ENCODE data around the gene LSP1. TPM values are rescaled to one million over a fixed set of nuclear protein-coding genes. Genes with fewer than 3 reads are reported as not detected.

Gene LSP1
- total and polyA plus RNA-seq, 2 experiments from 2014 or later: 29.9 to 47.0 TPM

DNA sequence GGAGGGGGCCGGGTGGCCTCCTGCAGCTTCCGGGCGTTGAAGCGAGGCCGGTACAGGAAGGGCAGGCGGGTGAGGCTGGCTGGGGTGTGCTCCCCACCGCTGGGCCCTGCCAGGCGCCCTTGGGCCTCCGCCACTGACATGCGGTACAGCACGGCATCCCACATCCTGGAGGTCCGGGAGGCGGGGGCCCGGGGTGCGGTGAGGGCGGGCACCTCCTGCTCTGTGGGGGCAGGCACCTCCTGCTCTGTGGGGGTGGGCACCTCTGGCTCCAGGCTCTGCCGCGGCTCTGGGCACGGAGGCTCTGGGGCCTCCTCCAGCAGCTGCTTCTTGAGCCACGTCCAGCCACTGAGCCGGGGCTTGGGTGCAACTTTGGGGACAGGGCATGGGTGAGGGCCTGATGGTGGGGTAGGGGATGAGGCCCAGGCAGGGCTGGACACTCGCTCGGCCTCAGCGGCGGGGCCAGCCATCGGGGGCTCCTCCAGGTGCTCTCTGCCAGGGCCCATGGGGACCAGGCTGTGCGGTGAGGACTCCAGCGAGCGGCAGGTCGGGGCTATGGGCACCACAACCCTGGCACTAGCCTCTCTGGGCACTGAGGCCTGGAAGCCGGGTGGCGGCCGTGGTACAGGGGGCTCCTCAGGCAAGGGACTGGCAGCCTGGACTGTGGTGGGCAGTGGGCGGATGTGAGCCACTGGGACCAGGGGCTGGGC, 36.5 kb downstream of the LSP1 start:
- no peak for DNase-seq (ENCODE audit: low spot score)
- WGBS (ENCODE audit: low lambda C conversion rate, missing lambda C conversion rate): 97% methylated on average over 30 of the region's 34 CpGs
- TF ChIP-seq, protein P1, sequence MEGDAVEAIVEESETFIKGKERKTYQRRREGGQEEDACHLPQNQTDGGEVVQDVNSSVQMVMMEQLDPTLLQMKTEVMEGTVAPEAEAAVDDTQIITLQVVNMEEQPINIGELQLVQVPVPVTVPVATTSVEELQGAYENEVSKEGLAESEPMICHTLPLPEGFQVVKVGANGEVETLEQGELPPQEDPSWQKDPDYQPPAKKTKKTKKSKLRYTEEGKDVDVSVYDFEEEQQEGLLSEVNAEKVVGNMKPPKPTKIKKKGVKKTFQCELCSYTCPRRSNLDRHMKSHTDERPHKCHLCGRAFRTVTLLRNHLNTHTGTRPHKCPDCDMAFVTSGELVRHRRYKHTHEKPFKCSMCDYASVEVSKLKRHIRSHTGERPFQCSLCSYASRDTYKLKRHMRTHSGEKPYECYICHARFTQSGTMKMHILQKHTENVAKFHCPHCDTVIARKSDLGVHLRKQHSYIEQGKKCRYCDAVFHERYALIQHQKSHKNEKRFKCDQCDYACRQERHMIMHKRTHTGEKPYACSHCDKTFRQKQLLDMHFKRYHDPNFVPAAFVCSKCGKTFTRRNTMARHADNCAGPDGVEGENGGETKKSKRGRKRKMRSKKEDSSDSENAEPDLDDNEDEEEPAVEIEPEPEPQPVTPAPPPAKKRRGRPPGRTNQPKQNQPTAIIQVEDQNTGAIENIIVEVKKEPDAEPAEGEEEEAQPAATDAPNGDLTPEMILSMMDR (IDR thresholded peaks at IDR 0.05; ENCODE audit: poor library complexity): no peak
- TF ChIP-seq EZH2phosphoT487 (IDR thresholded peaks at IDR 0.05; ENCODE audit: low read depth, severe bottlenecking, unreplicated experiment): no peak
- Histone ChIP-seq H3K9me3 (ENCODE audit: low read depth) (no peaks in the 10 kb centered on the region), H4K20me1 (ENCODE audit: insufficient read depth, poor library complexity, severe bottlenecking) (no peaks in the 10 kb centered on the region), H3K4me2 (no peak overlapping the region), H3K27me3 (no peaks in the 10 kb centered on the region), H3K4me3 (no peak overlapping the region), H3K4me1 (ENCODE audit: insufficient read depth) (no peaks in the 10 kb centered on the region), H3K27ac (no peak overlapping the region), H2AFZ (no peak overlapping the region), H3K36me3 (replicated peaks; ENCODE audit: insufficient read depth, low read depth) (no peaks in the 10 kb centered on the region), H3K79me2 (no peaks in the 10 kb centered on the region), H3K9me2 (replicated peaks; ENCODE audit: insufficient read depth) (no peaks in the 10 kb centered on the region)

GRCh38 chr11:1889941-1890855, 37.3 kb downstream of the LSP1 start:
- Histone ChIP-seq H3K4me2 (no peak overlapping the region), H3K79me2 (no peaks in the 10 kb centered on the region), H3K4me1 (ENCODE audit: insufficient read depth) (no peaks in the 10 kb centered on the region), H3K9me2 (replicated peaks; ENCODE audit: insufficient read depth) (no peaks in the 10 kb centered on the region), H3K27ac (no peak overlapping the region), H3K36me3 (replicated peaks; ENCODE audit: insufficient read depth, low read depth) (no peaks in the 10 kb centered on the region), H3K27me3 (no peaks in the 10 kb centered on the region), H3K4me3 (no peak overlapping the region), H4K20me1 (ENCODE audit: insufficient read depth, poor library complexity, severe bottlenecking) (no peaks in the 10 kb centered on the region), H3K9me3 (ENCODE audit: low read depth) (no peaks in the 10 kb centered on the region), H2AFZ (no peak overlapping the region)
- 94% methylated on average over 21 of the region's 33 CpGs for WGBS (ENCODE audit: low lambda C conversion rate, missing lambda C conversion rate)
- TF ChIP-seq EZH2 (IDR thresholded peaks at IDR 0.05; ENCODE audit: borderline replicate concordance): no peak
- TF ChIP-seq, protein P1 (IDR thresholded peaks at IDR 0.05; ENCODE audit: poor library complexity): no peak
- TF ChIP-seq EZH2phosphoT487 (IDR thresholded peaks at IDR 0.05; ENCODE audit: low read depth, severe bottlenecking, unreplicated experiment): no peak
- no peak for DNase-seq (ENCODE audit: low spot score)

GRCh38 chr11:1890856-1891830, 38.3 kb downstream of the LSP1 start:
- Histone ChIP-seq H2AFZ (no peak overlapping the region), H4K20me1 (ENCODE audit: insufficient read depth, poor library complexity, severe bottlenecking) (no peaks in the 10 kb centered on the region), H3K27me3 (no peaks in the 10 kb centered on the region), H3K36me3 (replicated peaks; ENCODE audit: insufficient read depth, low read depth) (no peaks in the 10 kb centered on the region), H3K9me2 (replicated peaks; ENCODE audit: insufficient read depth) (no peaks in the 10 kb centered on the region), H3K4me1 (ENCODE audit: insufficient read depth) (no peaks in the 10 kb centered on the region), H3K4me2 (no peak overlapping the region), H3K79me2 (no peaks in the 10 kb centered on the region), H3K9me3 (ENCODE audit: low read depth) (no peaks in the 10 kb centered on the region), H3K4me3 (no peak overlapping the region), H3K27ac (no peak overlapping the region)
- TF ChIP-seq, protein P1 (IDR thresholded peaks at IDR 0.05; ENCODE audit: poor library complexity): no peak
- TF ChIP-seq EZH2phosphoT487 (IDR thresholded peaks at IDR 0.05; ENCODE audit: low read depth, severe bottlenecking, unreplicated experiment) (no peak), EZH2 (IDR thresholded peaks at IDR 0.05; ENCODE audit: borderline replicate concordance) (no peak)
- DNase-seq (ENCODE audit: low spot score): no peak
- WGBS (ENCODE audit: low lambda C conversion rate, missing lambda C conversion rate): 93% methylated on average over 33 of the region's 34 CpGs
